Right hindlimb (tissue), 1 donor: ENCODE data around the gene OR4C46.
"Not testable (repeated sequence)": the region's sequence is repeated elsewhere in the genome, so short reads cannot be mapped to it uniquely, and the experiment has no call there.

Source experiments
- DNase-seq: peaks from one replicate; pipeline ENCODE4 v3.0.0-alpha.2; 2018

OR4C46 gene

DNA sequence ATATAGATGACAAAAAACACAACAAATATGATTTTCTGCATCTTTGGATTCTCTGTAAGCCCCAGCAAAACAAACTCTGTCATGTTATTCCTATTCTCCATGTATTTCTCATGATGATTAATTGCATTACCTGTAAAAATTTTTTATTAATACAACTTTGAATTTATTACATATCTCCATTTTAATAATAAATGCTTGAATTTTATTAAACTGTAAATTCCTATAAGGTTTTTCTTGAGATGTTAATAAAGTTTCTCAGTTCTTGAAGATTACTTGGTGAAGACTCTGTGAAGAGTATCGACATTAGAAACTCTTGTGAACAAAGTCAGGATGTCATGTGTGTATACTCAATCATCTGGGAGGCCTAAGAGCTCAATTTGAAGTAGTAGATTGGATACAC lies at the start of gene OR4C46:
Gene OR4C46 (minus strand): TSS at position 101 of the 400 bp plus-strand sequence. CDS start 0 bp downstream, at position 101.
- DNase-seq, result no peak

DNA sequence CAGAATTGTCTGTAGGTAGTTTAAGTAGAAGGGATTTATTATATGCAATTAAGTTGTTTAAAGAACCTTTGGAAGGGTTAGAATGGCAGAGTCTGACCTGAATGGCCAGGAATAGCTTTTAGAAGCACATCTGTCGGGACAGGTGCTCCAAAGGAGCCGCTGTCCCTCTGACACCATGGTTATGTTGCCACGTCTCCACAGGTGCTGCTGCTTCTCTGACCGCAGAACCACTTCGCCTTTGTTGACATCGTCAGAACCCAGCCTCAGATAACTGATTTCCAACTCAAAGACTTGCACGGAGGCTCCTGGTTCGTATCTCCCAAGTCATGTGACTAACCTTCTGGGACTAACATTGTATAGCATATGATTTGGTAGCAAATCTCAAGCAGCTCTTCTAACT lies 41.8 kb upstream of the OR4C46 start:
- DNase-seq, result not testable (repeated sequence)

DNA sequence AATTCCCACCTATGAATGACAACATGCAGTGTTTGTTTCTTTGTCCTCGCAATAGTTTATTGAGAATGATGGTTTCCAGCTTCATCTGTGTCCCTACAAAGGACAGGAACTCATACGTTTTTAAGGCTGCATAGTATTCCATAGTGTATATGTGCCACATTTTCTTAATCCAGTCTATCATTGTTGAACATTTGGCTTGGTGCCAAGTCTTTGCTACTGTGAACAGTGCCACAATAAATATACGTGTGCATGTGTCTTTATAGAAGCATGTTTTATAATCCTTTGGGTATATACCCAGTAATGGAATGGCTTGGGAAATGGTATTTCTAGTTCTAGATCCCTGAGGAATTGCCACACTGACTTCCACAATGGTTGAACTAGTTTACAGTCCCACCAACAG lies 42.4 kb downstream of the OR4C46 start:
- DNase-seq, result not testable (repeated sequence)

- no peak for DNase-seq
These were observed 44.9 kb downstream of the OR4C46 start for GRCh38 chr11:54558919-54559318.

- no peak for DNase-seq
These were observed 45.4 kb downstream of the OR4C46 start for GRCh38 chr11:54558407-54558806.
